CD4-positive, alpha-beta T cell treated with Interleukin-10 for 1 hour (primary cell): ENCODE results near the gene RALA.

Experiments
- DNase-seq: peaks from one replicate; pipeline ENCODE4 v3.0.0-alpha.2; 2020

RALA gene

DNA sequence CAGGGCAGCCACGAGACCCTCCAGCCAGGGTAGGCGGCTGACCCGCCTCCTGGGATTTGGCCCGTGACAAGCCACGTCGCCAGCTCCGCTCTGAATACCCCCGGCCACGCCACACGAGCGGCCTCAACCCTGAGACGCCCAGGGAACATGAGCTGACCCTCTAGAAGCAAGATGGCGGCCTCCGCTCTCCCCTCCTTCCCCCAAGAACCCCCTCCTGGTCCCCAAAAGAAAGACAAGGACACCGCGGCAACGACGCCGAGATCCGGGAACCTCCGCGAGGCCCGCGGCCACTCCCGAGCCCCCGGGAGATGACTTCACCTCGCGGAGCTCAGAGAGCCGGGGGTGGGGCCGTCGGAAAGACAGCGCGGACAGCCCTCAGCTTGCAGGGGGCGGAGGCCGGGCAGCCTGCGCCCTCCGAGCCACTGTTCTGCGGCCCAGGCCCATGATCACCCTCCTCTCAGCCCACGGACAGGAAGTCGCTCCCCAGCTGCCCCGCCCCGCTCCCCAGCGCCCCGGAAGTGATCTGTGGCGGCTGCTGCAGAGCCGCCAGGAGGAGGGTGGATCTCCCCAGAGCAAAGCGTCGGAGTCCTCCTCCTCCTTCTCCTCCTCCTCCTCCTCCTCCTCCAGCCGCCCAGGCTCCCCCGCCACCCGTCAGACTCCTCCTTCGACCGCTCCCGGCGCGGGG, at the start of gene RALA:
Gene RALA (plus strand): TSS at position 526 of the 685 bp plus-strand sequence. CDS start 63,096 bp downstream, outside the sequence.
- DNase-seq = peak; percentile 91

DNA sequence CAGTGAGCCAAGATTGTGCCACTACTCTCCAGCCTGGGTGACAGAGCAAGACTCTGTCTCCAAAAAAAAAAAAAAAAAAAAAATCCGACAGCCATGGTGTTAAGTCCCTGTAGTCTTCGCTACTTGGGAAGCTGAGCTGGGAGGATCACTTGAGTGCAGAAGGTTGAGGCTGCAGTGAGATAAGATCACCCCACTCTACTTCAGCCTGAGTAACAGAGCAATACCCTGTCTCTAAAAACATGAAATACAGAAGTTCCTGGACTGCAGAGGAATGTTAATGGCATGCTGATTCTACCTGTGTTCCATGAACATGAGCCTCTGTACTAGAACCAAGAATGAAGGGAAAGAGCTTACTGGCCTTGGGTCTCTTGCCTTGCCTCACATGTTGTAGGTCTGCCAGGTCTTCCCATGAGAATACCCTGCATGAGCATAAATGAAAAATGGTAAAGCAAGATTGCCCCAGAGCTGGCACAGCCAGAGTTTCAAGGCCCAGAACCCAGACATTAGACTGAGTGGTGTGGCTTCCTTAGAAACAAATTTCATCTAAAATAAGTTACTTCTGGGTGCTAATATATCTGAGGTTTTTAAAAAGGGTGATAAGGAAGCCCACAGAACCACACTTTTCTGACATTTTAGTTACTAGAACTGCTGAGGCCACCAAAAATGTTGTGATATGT, 48.6 kb upstream of the RALA start:
- no peak for DNase-seq

DNA sequence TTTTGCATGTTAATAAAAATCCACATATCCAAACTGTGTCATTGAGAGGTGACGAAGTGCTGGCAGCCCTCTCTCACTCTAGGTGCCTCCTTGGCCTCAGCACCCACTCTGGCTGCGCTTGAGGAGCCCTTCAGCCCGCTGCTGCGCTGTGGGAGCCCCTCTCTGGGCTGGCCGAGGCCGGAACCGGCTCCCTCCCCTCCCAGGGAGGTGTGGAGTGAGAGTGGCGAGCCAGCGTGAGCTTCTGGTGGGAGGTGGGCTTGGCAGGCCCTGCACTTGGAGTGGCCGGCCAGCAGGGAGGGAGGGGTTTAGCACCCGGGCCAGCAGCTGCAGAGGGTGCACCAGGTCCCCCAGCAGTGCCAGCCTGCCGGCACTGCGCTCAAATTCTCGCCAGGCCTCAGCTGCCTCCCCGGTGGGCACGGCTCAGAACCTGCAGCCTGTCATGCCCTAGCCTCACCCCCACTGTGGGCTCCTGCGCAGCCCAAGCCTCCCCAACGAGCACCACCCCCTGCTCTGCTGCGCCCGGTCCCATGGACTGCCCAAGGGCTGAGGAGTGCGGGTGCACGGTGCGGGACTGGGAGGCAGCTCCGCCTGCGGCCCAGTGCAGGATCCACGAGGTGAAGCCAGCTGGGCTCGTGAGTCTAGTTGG, 46.0 kb upstream of the RALA start:
- DNase-seq = no peak

DNA sequence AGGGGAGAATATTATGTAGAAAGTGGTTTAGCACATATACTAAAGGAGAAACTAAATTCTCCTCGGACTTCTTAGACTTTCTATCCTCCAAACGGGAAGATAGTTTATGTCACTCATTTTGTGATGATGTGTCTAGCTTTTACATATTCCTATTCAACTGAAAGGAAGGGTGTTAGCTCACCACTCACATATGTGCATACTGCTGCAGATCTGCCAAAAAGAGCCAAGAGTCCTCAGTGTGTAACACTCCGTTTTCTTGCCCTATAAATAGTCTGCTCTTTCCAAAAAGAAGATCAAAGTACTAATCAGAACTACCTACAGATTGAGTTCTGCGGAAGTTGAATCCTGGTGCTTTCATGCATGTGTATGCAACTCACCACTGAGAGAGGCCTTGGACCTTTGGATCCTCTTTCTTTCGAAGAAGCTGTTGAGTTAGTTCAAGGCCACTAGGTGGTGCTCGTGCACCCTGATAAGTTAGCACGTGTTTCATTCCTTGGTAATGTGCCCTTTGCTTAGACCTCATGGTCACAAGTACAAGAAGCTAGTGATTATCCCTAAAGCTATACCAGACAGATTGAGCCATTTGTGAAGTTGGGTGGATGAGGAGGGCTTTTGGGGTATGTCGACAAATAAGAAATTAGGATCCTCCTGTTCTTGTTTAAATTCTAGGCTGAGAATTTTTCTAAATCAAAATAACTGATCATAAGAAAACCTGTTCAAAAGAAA, 43.1 kb upstream of the RALA start:
- peak; percentile 83 for DNase-seq

DNA sequence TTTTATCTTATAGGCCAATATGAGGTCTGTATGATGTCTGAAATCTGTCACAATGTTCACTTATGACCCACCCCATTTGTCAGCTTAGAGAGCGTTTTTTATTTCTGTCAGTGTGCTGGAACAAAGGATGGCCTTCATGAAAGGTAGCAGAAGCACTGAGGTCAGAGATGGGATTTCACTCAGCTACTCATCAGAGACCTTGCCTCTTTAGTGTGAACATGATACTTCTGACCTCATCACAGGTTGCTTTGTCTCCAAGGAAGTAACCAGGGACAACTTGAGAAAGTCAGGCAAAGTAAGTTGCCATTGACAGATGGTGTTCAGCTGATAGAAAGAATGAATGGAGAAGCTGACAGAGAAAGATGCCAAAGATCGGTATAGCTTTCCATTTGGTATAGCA, 40.8 kb upstream of the RALA start:
- no peak for DNase-seq

- no peak for DNase-seq
Measured at GRCh38 chr7:39583539-39583938, 39.8 kb upstream of the RALA start.

- DNase-seq = no peak
Measured at GRCh38 chr7:39587393-39587792, 36.0 kb upstream of the RALA start.

DNA sequence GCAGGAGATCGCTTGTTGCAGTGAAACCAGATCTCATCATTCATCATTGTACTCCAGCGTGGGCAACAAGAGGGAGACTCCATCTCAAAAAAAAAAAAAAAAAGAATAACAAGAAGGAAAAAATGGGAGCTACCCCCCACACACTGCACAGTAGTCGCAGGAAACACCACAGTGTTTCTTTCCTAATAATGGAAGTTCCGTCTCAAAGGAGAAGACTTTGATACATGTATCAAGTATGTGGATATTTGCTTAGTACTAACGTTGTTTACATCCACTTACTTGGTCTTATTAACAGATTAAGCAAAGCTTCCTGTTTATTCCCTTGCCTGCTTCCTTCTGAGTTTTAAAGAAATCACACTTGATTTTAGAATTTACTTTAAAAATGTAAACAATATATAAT, 35.0 kb upstream of the RALA start:
- no peak for DNase-seq

- peak; percentile 72 for DNase-seq
Measured at GRCh38 chr7:39589323-39590111, 33.9 kb upstream of the RALA start.

DNA sequence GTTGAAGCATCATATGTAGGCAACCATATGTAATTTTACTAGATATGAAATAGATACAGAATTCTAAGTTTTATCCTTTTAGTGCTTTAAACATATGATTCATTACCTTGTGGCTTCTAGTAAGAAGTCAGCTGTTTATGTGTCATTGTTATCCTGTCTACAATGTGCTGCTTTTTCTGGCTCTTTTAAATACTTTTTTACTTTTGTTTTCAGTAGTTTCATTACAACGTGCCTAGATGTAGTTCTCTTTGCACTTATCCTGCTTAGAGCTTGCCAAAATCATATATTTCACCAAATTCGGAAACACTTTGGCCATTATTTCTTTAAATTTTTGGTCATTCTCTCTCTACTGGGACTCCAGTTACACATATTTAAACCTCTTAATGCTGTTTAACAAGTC, 30.8 kb upstream of the RALA start:
- DNase-seq = no peak

GRCh38 chr7:39594988-39595620, 28.3 kb upstream of the RALA start:
- DNase-seq = no peak

DNA sequence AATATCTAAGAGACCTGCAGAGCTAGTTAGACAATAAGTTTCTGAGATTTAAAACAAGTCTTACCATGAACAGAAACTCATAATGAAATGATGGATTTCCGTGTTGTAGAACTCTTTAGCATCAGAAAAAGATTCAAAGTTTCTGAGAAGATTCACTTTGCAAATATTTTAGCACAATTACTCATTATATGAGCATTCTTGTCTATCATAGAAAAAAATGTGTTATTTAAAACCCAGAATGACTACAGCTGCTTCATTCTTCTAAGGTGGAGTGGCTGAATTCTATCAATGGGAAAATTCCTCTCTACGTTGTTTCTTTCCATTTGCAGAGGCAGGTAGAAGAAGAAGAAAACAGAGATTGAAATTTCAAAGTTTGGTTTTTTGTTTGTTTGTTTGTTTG, 21.0 kb upstream of the RALA start:
- no peak for DNase-seq

DNA sequence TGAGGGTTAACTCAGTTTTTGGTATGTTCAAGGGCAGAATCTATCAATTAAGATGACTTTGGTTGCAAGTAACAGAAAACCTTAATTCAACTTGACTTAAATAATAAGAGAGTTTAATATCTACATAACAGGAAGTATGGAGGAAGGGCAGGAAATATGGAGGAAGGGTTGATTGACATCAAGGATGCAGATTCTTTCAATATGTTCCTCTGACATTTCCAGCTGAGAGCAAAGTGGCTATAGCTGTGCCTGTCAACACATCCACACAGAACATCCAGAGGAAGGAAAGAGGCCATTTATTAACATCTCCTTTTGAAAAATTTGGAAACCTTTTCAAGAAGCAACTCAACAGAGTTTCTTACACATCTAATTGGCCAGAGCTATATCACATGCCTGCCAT, 19.4 kb upstream of the RALA start:
- DNase-seq = no peak

GRCh38 chr7:39605087-39605486, 18.3 kb upstream of the RALA start:
- DNase-seq = no peak

GRCh38 chr7:39606352-39606751, 17.0 kb upstream of the RALA start:
- no peak for DNase-seq

DNA sequence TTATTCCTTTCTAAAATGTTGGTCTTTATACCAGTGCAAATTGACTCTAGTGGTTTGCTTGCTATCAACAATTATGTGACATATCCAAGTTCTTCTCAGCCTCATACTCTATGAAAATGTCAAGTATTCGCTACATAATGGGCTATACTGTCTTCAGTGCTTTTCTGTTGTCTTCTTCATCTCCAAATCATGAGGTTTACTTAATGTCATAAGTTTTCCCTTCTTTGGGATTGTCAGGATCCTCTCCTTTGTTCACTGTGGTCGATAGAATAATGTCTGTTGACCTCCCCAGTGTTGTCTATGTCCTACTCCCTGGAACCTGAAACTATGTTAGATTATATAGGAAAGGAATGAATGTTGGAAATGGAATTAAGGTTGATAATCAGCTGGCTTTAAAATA, 16.4 kb upstream of the RALA start:
- no peak for DNase-seq

GRCh38 chr7:39607865-39608264, 15.5 kb upstream of the RALA start:
- DNase-seq = no peak

GRCh38 chr7:39608278-39608677, 15.1 kb upstream of the RALA start:
- DNase-seq = no peak

DNA sequence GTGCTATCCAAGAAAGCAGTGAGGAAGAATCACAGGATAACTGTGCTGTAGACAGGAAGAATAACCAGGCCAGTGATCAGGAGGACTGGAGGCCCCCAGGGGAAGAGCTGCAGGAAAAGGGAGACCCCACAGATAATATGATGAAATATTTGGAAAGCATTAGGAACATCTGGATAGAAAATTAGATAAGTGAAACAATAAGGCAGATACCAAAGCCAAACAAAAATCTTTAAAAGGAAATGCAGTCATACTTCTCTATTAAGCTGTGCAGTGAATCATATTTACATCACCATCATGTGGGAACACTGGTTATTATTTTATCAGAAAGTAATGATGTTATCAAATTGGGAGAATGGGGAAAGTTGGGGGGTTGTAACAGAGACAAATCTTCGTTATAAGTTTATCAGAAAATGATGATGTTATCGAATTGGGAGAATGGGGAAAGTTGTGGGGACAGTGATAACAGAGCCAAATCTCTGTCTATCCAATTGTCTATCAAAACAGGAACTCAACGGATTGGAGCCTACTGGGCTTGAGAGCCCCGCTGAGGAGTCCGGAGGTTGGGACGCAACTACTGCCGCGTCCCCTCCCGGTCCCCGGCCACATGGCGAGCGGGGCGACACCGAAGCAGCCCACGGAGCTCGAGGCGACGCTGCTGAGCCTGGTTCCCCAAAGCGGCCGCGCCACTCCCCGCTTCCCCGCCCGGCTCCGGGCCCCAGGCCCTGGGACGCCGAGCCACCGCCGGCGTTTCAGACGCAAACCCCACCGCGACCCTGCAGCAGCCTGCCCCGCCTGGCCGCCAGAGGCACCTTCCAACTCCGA, 14.0 kb upstream of the RALA start:
- DNase-seq = no peak

DNA sequence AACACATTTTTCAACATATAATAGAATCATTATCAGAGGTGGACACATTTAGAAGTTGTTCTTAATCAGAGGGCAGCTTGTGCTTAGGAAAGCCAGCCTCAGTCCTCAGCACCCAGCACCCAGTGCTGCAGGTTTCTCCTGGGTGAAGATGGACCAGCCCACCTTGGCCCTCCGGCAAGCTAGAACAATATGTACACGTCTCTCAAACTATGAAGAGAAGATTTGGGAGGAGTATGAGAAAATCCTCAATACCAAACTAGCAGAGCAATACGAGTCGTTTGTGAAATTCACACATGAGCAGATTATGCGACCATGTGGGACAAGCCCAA, 13.5 kb upstream of the RALA start:
- DNase-seq = no peak

DNA sequence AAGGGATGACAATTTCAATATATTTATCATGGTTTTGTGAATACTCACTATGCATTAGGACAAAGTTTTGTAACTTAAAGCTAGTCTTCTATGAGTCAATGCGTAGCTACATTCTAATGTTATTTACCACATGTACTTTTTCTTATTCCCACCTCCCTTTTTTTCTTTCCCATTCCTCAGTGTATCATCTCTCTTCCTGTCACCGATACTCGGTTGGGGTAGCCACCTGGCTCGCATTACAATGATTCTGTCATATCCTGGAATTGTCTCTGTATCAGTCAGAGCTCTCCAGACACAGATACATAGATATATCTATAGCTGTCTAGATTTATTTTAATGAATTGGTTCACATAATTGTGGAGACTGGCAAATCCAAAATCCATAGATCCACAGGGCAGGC, 9.8 kb upstream of the RALA start:
- DNase-seq = no peak

GRCh38 chr7:39614299-39614698, 9.1 kb upstream of the RALA start:
- DNase-seq = no peak
